Esophagus squamous epithelium (tissue), 5 donors: ENCODE results near the gene ARHGAP42. TPM values are rescaled to one million over a fixed set of nuclear protein-coding genes. Genes with fewer than 3 reads are reported as not detected.

ENCODE experiments used
- DNase-seq: peaks from one replicate; lab custom pipeline; 2025; lab: John Stamatoyannopoulos, UW
- H3K27ac ChIP-seq, 4 donors: fragments of 200-600 bp; sonication (generic); one replicate each; pipeline ENCODE4 v1.5.1; 2016 to 2019; ENCODE audit warnings: mild to moderate bottlenecking in 1 of 4
- H3K27me3 ChIP-seq, 4 donors: fragments of 200-600 bp; sonication (generic); 1 replicate in 3 of 4; 2 replicates in 1 of 4; pipeline versions ENCODE4 v1.5.1 to v1.6.0; 2017 to 2021; ENCODE audit warnings: antibody characterized with exemption in 1 of 4
- H3K36me3 ChIP-seq, 3 donors: fragments of 200-600 bp; sonication (generic); one replicate each; pipeline ENCODE4 v1.5.1; 2016 to 2019
- H3K4me1 ChIP-seq, 3 donors: fragments of 200-600 bp; sonication (generic); one replicate each; pipeline ENCODE4 v1.5.1; 2017 to 2019
- H3K4me3 ChIP-seq, 4 donors: fragments of 200-600 bp; sonication (generic); 1 replicate in 3 of 4; 2 replicates in 1 of 4; pipeline ENCODE4 v1.5.1; 2016 to 2019; ENCODE audit warnings: mild to moderate bottlenecking in 2 of 4, moderate library complexity in 1 of 4
- H3K9me3 ChIP-seq, 3 donors: fragments of 200-600 bp; sonication (generic); one replicate each; pipeline ENCODE4 v1.5.1; 2016 to 2019
- CTCF ChIP-seq, 6 experiments: fragments of 450-650 bp in 4 of 6; fragments of 200-600 bp in 2 of 6; sonication (generic) in 2 of 6; IDR thresholded peaks; one replicate each; pipeline ENCODE4 v1.5.1; 2016 to 2019; ENCODE audit warnings: antibody characterized with exemption in 6 of 6, mild to moderate bottlenecking in 4 of 6, moderate library complexity in 4 of 6
- POLR2A ChIP-seq, 4 donors: fragments of 450-650 bp; IDR thresholded peaks; one replicate each; pipeline ENCODE4 v1.6.1; 2017; ENCODE audit warnings: antibody characterized with exemption in 4 of 4, mild to moderate bottlenecking in 4 of 4, moderate library complexity in 3 of 4
- WGBS, 2 donors: methylation state at CpG; one replicate each; pipeline ENCODE4 v1.1.5; 2018; 5-methylcytosine and 5-hydroxymethylcytosine counted together
- intact Hi-C: fragments of 100-400 bp; cut with DNase I; formaldehyde crosslinking; loops from one replicate; pipeline ENCODE4 v1.15.0; 2022
- total RNA-seq, 4 donors: library from RNA; depleted of rRNA; stranded (reverse); fragments of >200 nt; gene quantifications; one replicate each; pipeline ENCODE4 v1.1.0, GENCODE V29; 2016
- donor health status: DM: yes; HTN: yes; CAD: no.

The ARHGAP42 gene
- total RNA-seq, 4 donors from 2014 or later, result 3.5 to 10.1 (median 6.4) TPM

- Histone ChIP-seq H3K9me3 (no peaks in the 10 kb centered on the region), H3K27ac (peak overlapping the region; percentile 81 to 88 (median 86)), H3K4me1 (peaks cover 0 to 59% (median 13%) of the 10 kb centered on the region in 3 donors), H3K4me3 (peak overlapping the region; percentile 53 to 85 (median 78)), H3K36me3 (no peaks in the 10 kb centered on the region), H3K27me3 (no peaks in the 10 kb centered on the region)
- 51 to 63% methylated on average over 13 to 14 of the region's 14 CpGs for WGBS, 2 donors
- intact Hi-C loops, result loop anchor here (10.0 kb wide), 2 partner anchors 168 to 238 kb away; no protein-coding TSS in a partner anchor
- TF ChIP-seq POLR2A (IDR thresholded peaks at IDR 0.05) (no peak), CTCF (IDR thresholded peaks at IDR 0.05) (no peak)
- no peak for DNase-seq
Observed at GRCh38 chr11:100686476-100687053, 523 bp upstream of the ARHGAP42 start.

DNA sequence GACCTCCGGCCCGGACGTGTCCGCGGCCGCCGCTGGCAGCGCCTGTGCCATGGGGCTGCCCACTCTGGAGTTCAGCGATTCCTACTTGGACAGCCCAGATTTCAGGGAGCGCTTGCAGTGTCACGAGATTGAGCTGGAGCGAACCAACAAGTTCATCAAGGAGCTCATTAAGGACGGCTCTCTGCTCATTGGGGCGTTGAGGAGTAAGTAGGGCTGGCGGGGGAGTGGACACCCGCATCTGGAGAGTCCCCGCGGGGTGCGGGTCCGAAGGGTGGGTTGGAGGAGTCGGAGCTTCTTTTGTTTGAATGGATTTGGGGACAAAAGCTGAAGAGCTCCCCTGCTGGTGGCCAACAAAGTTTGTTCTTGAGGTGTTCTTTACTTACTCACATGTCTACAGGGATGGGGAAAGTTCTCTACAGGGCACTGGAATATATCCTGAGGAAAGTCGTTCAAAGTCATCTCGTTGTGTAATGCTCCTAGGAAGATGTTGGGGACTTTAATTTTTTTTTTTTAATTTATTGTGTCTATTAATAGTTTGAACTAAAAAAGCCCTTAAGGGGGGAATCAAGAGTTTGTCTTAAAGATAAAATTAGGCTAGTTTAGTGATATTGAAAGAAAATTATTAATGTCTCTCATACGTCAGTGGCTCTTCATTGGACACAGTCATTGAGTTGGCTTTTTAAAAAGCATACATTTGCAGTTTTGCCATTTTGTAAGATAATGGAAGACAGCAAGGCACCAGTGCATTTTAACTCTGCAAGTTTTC, 725 bp downstream of the ARHGAP42 start:
- H3K4me1 ChIP-seq, result peaks cover 0 to 71% (median 13%) of the 10 kb centered on the region in 3 donors
- no peaks in the 10 kb centered on the region for H3K27me3 ChIP-seq
- peak overlapping the region; percentile 53 to 85 (median 78) for H3K4me3 ChIP-seq
- no peaks in the 10 kb centered on the region for H3K9me3 ChIP-seq
- WGBS, 2 donors, result 2 to 5% methylated on average over 4 to 11 of the region's 24 CpGs
- no peak for TF ChIP-seq POLR2A (IDR thresholded peaks at IDR 0.05)
- peak in 5 of 6 experiments; percentile 33 to 73 (median 60) for TF ChIP-seq CTCF (IDR thresholded peaks at IDR 0.05)
- intact Hi-C loops, result loop anchor here (10.0 kb wide), 2 partner anchors 167 to 237 kb away; no protein-coding TSS in a partner anchor
- H3K36me3 ChIP-seq, result no peaks in the 10 kb centered on the region
- peak overlapping the region; percentile 81 to 88 (median 86) for H3K27ac ChIP-seq
- no peak for DNase-seq

DNA sequence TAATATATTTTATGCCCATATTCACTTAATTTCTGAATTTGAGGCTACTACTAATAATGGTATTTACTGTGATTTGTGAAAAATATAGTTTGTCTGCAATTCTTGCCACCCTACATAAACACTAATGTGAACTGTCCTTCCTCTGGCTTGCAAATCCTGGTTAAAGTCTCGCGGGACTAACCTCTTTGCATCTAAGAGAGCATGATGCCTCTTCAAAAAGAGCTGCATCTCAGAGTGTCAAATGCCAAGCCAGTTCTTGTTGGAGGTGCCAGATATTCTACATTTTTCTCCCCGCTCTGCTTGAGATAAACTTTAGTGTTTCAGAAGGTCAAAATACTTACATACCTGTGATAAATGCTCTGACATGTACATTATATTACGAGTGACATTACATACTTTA, 2.1 kb downstream of the ARHGAP42 start:
- no peak for DNase-seq
- Histone ChIP-seq H3K36me3 (no peaks in the 10 kb centered on the region), H3K4me3 (peak overlapping the region in 2 of 4 donors; percentile 6 to 79), H3K27me3 (no peaks in the 10 kb centered on the region), H3K27ac (peak overlapping the region in 1 of 4 donors; percentile 88), H3K4me1 (peaks cover 0 to 65% (median 13%) of the 10 kb centered on the region in 3 donors), H3K9me3 (no peaks in the 10 kb centered on the region)
- WGBS, 2 donors, result 52 to 77% methylated on average over 4 of the region's 4 CpGs
- TF ChIP-seq CTCF (IDR thresholded peaks at IDR 0.05) (no peak), POLR2A (IDR thresholded peaks at IDR 0.05) (no peak)
- intact Hi-C loops, result loop anchor here (10.0 kb wide), 2 partner anchors 166 to 236 kb away; no protein-coding TSS in a partner anchor

DNA sequence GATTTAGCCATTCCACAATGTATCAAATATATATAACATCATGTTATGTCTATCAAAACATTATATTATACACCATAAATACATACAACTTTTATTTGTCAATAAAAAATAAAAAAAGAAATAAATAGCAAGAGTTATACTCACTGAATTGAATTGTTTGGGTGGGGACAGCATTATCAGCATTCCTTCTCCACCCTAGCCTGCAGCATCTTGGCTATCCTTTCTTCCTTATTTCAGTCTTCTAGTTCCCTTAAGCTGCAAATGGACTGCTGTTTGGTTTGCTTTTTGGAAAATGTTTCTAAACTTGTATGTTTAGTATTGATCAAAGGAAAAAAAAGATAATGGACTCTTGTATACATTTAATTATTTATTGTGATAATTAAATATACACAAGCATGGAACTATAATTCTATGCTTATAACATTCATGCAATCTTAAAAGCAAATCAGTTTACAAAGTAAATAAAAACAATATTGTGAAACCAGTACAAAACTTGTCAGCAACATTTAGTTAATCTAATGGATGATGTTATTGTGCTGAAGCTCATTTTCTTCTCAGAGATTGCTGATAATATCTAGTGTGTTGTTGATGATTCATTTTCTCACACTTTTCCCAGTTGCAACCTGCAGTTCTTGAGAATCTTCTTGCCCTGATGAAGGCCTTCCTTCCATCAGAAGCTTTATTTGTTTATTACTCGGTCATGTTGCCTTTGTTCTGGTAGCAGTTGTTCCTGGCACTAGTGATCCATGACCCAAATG, 5.0 kb downstream of the ARHGAP42 start:
- Histone ChIP-seq H3K9me3 (no peaks in the 10 kb centered on the region), H3K4me1 (peaks cover 0 to 38% (median 4%) of the 10 kb centered on the region in 3 donors), H3K27ac (no peak overlapping the region), H3K4me3 (no peak overlapping the region), H3K36me3 (no peaks in the 10 kb centered on the region), H3K27me3 (no peaks in the 10 kb centered on the region)
- 41% methylated on average over 1 of the region's 1 CpG for WGBS, 2 donors
- TF ChIP-seq CTCF (IDR thresholded peaks at IDR 0.05), result no peak
- TF ChIP-seq POLR2A (IDR thresholded peaks at IDR 0.05), result no peak
- no peak for DNase-seq
- intact Hi-C loops, result no loop called here
